A549 (cell line): ENCODE results near the gene OR10K2.

Experiments
- CTCF ChIP-seq: fragments of >200 bp; sonication (Bioruptor Twin); formaldehyde crosslinking; IDR thresholded peaks from 3 replicates; pipeline ENCODE4 v1.5.1; 2016
- MYC ChIP-seq: IDR thresholded peaks from 2 replicates; pipeline ENCODE4 v1.6.1; 2012; ENCODE audit warnings: mild to moderate bottlenecking, inconsistent platforms, low read length, improper control_type of control experiment, borderline replicate concordance
- NPAS2 ChIP-seq: fragments of 250-450 bp; sonication (Bioruptor Pico); IDR thresholded peaks from 2 replicates; pipeline ENCODE4 v1.8.0; 2022; ENCODE audit warnings: mild to moderate bottlenecking, moderate library complexity, borderline replicate concordance
- NR3C1 ChIP-seq: fragments of >200 bp; sonication (Bioruptor Twin); formaldehyde crosslinking; IDR thresholded peaks from 3 replicates; pipeline ENCODE4 v1.6.1; 2017
- PHF8 ChIP-seq: fragments of 200-600 bp; sonication (generic); IDR thresholded peaks from 2 replicates; pipeline ENCODE4 v1.6.1; 2016; ENCODE audit warnings: low read depth, mild to moderate bottlenecking, antibody characterized with exemption, moderate library complexity, borderline replicate concordance
- POLR2A ChIP-seq: IDR thresholded peaks from 2 replicates; pipeline ENCODE4 v1.6.1; 2012; ENCODE audit warnings: mild to moderate bottlenecking, low read length
- POLR2AphosphoS2 ChIP-seq: conservative IDR thresholded peaks from 2 replicates; pipeline ENCODE4 v1.6.1; 2012; ENCODE audit warnings: low read length, improper control_type of control experiment, inconsistent platforms
- RAD21 ChIP-seq, 2 experiments: fragments of >200 bp in 1 of 2; sonication (Bioruptor Twin) in 1 of 2; formaldehyde crosslinking in 1 of 2; IDR thresholded peaks in 1 of 2; conservative IDR thresholded peaks in 1 of 2; 2 replicates in 1 of 2; 3 replicates in 1 of 2; pipeline ENCODE4 v1.6.1; 2012 to 2018; ENCODE audit warnings: inconsistent platforms in 1 of 2
- REST ChIP-seq: fragments of 200-600 bp; sonication (generic); IDR thresholded peaks from 2 replicates; pipeline ENCODE4 v1.6.1; 2016; ENCODE audit warnings: antibody characterized with exemption, mild to moderate bottlenecking, moderate library complexity

GRCh38 chr1:158393476-158393875 lies 32.6 kb downstream of the OR10K2 start:
- TF ChIP-seq POLR2A (no peak), MYC (no peak), CTCF (no peak), RAD21 (conservative IDR thresholded peaks at IDR 0.05 in 1 of 2, IDR thresholded peaks at IDR 0.05 in 1 of 2) (no peak), REST (no peak), NPAS2 (no peak), PHF8 (no peak), NR3C1 (no peak), POLR2AphosphoS2 (no peak)
